ENCODE results near the gene ZFHX3.
A peak's percentile ranks its signal among the peaks of the same experiment; 100 is the strongest.

Gene ZFHX3

GRCh38 chr16:72875291-72876031, 172.5 kb downstream of the ZFHX3 start:
- H3K27ac ChIP-seq = peak overlapping the region; percentile 10
- TF ChIP-seq ZFX (IDR thresholded peaks at IDR 0.05) (no peak), CTCF (conservative IDR thresholded peaks at IDR 0.05) (no peak)

- TF ChIP-seq ZFX (IDR thresholded peaks at IDR 0.05) = no peak
- TF ChIP-seq CTCF (conservative IDR thresholded peaks at IDR 0.05) = no peak
- no peak overlapping the region for H3K27ac ChIP-seq
Measured at GRCh38 chr16:72873853-72874252, 174.1 kb downstream of the ZFHX3 start.

GRCh38 chr16:72873044-72873443, 174.9 kb downstream of the ZFHX3 start:
- TF ChIP-seq ZFX (IDR thresholded peaks at IDR 0.05) (no peak), CTCF (conservative IDR thresholded peaks at IDR 0.05) (no peak)
- no peak overlapping the region for H3K27ac ChIP-seq

- TF ChIP-seq ZFX (IDR thresholded peaks at IDR 0.05) = no peak
- no peak for TF ChIP-seq CTCF (conservative IDR thresholded peaks at IDR 0.05)
- no peak overlapping the region for H3K27ac ChIP-seq
Measured at GRCh38 chr16:72865835-72866234, 182.1 kb downstream of the ZFHX3 start.

- H3K27ac ChIP-seq = no peak overlapping the region
- TF ChIP-seq ZFX (IDR thresholded peaks at IDR 0.05) = no peak
- TF ChIP-seq CTCF (conservative IDR thresholded peaks at IDR 0.05) = no peak
Measured at GRCh38 chr16:72865258-72865657, 182.7 kb downstream of the ZFHX3 start.

GRCh38 chr16:72864130-72864833, 183.6 kb downstream of the ZFHX3 start:
- no peak overlapping the region for H3K27ac ChIP-seq
- no peak for TF ChIP-seq ZFX (IDR thresholded peaks at IDR 0.05)
- no peak for TF ChIP-seq CTCF (conservative IDR thresholded peaks at IDR 0.05)

GRCh38 chr16:72862090-72862489, 185.8 kb downstream of the ZFHX3 start:
- no peak overlapping the region for H3K27ac ChIP-seq
- TF ChIP-seq ZFX (IDR thresholded peaks at IDR 0.05) (no peak), CTCF (conservative IDR thresholded peaks at IDR 0.05) (no peak)

Data from C4-2B (cell line).